PC-9 (cell line): ENCODE data around the gene MAGEA3.
"Not testable (repeated sequence)": the region's sequence is repeated elsewhere in the genome, so short reads cannot be mapped to it uniquely, and the experiment has no call there.

ENCODE experiments used
- CTCF ChIP-seq: fragments of 200-600 bp; sonication (generic); conservative IDR thresholded peaks from 2 replicates; pipeline ENCODE4 v1.6.1; 2017; ENCODE audit warnings: mixed run types, antibody characterized with exemption, mild to moderate bottlenecking, moderate library complexity
- EZH2 ChIP-seq: fragments of 200-600 bp; sonication (generic); IDR thresholded peaks from 2 replicates; pipeline ENCODE4 v1.8.0; 2017; ENCODE audit warnings: antibody characterized with exemption, low read depth

GRCh38 chrX:152681012-152681411, 17.6 kb upstream of the MAGEA3 start:
- not testable (repeated sequence) for TF ChIP-seq EZH2, CTCF
